Loucy (cell line): ENCODE data around the gene MCM5.

Source experiments
- H2AFZ ChIP-seq: fragments of 200-600 bp; sonication (generic); 2 replicates; pipeline ENCODE4 v1.6.0; 2016; ENCODE audit warnings: antibody characterized with exemption, mild to moderate bottlenecking, low read length, moderate library complexity
- H3F3A ChIP-seq: fragments of 200-600 bp; 2 replicates; pipeline ENCODE4 v1.6.0; 2016; ENCODE audit warnings: antibody characterized with exemption, low read depth, mild to moderate bottlenecking
- H3K27me3 ChIP-seq: fragments of 200-600 bp; sonication (generic); 2 replicates; pipeline ENCODE4 v1.6.1; 2014; ENCODE audit warnings: low read length, mild to moderate bottlenecking; ENCODE audit not compliant: insufficient read depth, poor library complexity, severe bottlenecking
- H3K36me3 ChIP-seq: fragments of 200-600 bp; sonication (generic); 2 replicates; pipeline ENCODE4 v1.6.1; 2016; ENCODE audit warnings: low read length; ENCODE audit not compliant: insufficient read depth
- H3K4me1 ChIP-seq: fragments of 200-600 bp; sonication (generic); 2 replicates; pipeline ENCODE4 v1.5.1; 2014; ENCODE audit warnings: low read length, mild to moderate bottlenecking; ENCODE audit not compliant: insufficient read depth, poor library complexity, severe bottlenecking
- H3K4me2 ChIP-seq: fragments of 200-600 bp; sonication (generic); 2 replicates; pipeline ENCODE4 v1.6.0; 2014; ENCODE audit warnings: antibody characterized with exemption, low read length, low read depth, mild to moderate bottlenecking; ENCODE audit not compliant: poor library complexity, severe bottlenecking
- H3K4me3 ChIP-seq: fragments of 200-600 bp; sonication (generic); 2 replicates; pipeline ENCODE4 v1.5.1; 2014; ENCODE audit warnings: low read length, mild to moderate bottlenecking, mixed read lengths; ENCODE audit not compliant: poor library complexity, severe bottlenecking
- H3K79me2 ChIP-seq: fragments of 200-600 bp; sonication (generic); 2 replicates; pipeline ENCODE4 v1.6.1; 2014; ENCODE audit warnings: low read length; ENCODE audit not compliant: insufficient read depth
- H3K9ac ChIP-seq: fragments of 200-600 bp; sonication (generic); 2 replicates; pipeline ENCODE4 v1.6.0; 2014; ENCODE audit warnings: mild to moderate bottlenecking, low read depth, low read length, moderate library complexity; ENCODE audit not compliant: poor library complexity, severe bottlenecking
- H3K9me2 ChIP-seq: fragments of 200-600 bp; sonication (generic); replicated peaks from 2 replicates; pipeline ENCODE4 v1.6.1; 2016; ENCODE audit warnings: low read depth, low read length, mixed read lengths
- H3K9me3 ChIP-seq: fragments of 200-600 bp; sonication (generic); 2 replicates; pipeline ENCODE4 v1.6.1; 2014; ENCODE audit warnings: mild to moderate bottlenecking, antibody characterized with exemption, low read length, low read depth; ENCODE audit not compliant: insufficient read depth
- H4K20me1 ChIP-seq: fragments of 200-600 bp; sonication (generic); 2 replicates; pipeline ENCODE4 v1.6.0; 2014; ENCODE audit warnings: antibody characterized with exemption, low read length, mild to moderate bottlenecking; ENCODE audit not compliant: insufficient read depth, poor library complexity, severe bottlenecking
- CTCF ChIP-seq: fragments of 200-600 bp; sonication (generic); conservative IDR thresholded peaks from 2 replicates; pipeline ENCODE4 v1.5.1; 2014; ENCODE audit warnings: mild to moderate bottlenecking, antibody characterized with exemption, low read length
- EZH2phosphoT487 ChIP-seq: fragments of 200-600 bp; IDR thresholded peaks from 2 replicates; pipeline ENCODE4 v1.6.1; 2018; ENCODE audit warnings: antibody characterized with exemption, mild to moderate bottlenecking, moderate library complexity, borderline replicate concordance

MCM5 gene

GRCh38 chr22:35443790-35444684, 44.1 kb downstream of the MCM5 start:
- Histone ChIP-seq H3F3A (no peaks in the 10 kb centered on the region), H2AFZ (no peak overlapping the region), H3K4me2 (no peak overlapping the region), H3K9ac (peak overlapping the region; percentile 30), H3K4me1 (peaks cover 9% of the 10 kb centered on the region), H3K9me3 (no peaks in the 10 kb centered on the region), H4K20me1 (no peaks in the 10 kb centered on the region), H3K27me3 (no peaks in the 10 kb centered on the region), H3K4me3 (no peak overlapping the region), H3K79me2 (no peaks in the 10 kb centered on the region), H3K36me3 (peaks cover 6% of the 10 kb centered on the region; the same call in 1 of the 2 replicates), H3K9me2 (no peaks in the 10 kb centered on the region)
- no peak for TF ChIP-seq CTCF
- no peak for TF ChIP-seq EZH2phosphoT487

DNA sequence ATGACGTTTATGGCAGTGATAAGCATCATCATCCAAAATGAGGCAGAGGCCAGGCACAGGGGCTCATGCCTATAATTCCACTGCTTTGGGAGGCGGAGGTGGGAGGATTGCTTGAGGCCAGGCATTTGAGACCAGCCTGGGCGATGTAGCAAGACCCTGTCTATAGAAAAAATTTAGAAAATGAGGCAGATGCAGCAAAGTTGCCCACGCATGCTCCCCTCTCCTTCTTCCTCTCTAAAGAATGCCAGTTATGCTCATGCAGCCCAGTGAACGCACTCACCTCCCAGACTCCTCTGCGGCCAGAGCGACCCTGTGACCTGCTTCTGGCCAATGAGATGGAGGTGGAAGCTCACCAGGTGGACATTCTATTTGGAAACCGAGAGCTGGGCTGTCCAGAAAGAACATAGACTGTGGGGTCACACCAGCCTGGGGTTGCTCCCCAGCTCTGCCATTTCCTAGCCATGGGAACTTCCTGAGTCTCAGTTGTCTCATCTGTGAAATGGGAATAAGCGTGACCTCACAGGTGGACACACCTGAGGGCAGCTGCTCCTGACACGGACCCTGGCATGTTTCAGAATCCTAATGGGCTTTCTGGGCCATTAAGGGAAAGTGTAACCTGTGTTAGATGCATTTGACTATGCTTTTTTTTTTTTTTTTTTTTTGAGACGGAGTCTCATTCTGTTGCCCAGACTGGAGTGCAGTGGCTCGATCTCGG, 44.9 kb downstream of the MCM5 start:
- no peaks in the 10 kb centered on the region for H3K9me2 ChIP-seq
- H4K20me1 ChIP-seq = no peaks in the 10 kb centered on the region
- no peaks in the 10 kb centered on the region for H3K9me3 ChIP-seq
- H3K9ac ChIP-seq = no peak overlapping the region
- H3K27me3 ChIP-seq = no peaks in the 10 kb centered on the region
- TF ChIP-seq EZH2phosphoT487 (no peak), CTCF (no peak)
- H2AFZ ChIP-seq = no peak overlapping the region
- peaks cover 9% of the 10 kb centered on the region for H3K4me1 ChIP-seq
- no peak overlapping the region for H3K4me2 ChIP-seq
- H3K79me2 ChIP-seq = no peaks in the 10 kb centered on the region
- no peak overlapping the region for H3K4me3 ChIP-seq
- peaks cover 6% of the 10 kb centered on the region; the same call in 1 of the 2 replicates for H3K36me3 ChIP-seq
- H3F3A ChIP-seq = no peaks in the 10 kb centered on the region

DNA sequence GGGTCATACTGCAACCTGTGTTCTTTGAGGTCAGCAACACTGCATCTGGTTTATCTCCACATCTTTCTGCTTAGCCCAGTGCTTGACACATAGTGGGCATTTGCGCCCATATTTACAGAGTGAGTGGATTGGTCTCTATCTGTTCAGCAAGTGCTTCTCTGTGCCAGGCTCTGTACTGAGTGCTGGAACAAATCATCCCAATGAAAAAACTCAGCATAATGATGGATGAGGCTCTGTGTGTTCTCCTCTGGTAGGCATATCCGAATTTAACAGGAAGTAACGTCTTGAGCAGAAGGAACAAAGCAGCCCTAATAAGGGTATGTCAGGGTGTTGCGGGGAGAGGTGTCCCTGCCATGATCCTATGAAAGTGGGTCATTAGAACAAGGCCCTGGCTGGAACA, 46.0 kb downstream of the MCM5 start:
- no peak overlapping the region for H2AFZ ChIP-seq
- no peaks in the 10 kb centered on the region for H4K20me1 ChIP-seq
- H3F3A ChIP-seq = no peaks in the 10 kb centered on the region
- peaks cover 13% of the 10 kb centered on the region; the same call in 1 of the 2 replicates for H3K36me3 ChIP-seq
- no peak for TF ChIP-seq CTCF
- no peak for TF ChIP-seq EZH2phosphoT487
- no peaks in the 10 kb centered on the region for H3K9me2 ChIP-seq
- H3K4me2 ChIP-seq = no peak overlapping the region
- no peak overlapping the region for H3K9ac ChIP-seq
- no peaks in the 10 kb centered on the region for H3K27me3 ChIP-seq
- peaks cover 9% of the 10 kb centered on the region for H3K4me1 ChIP-seq
- no peak overlapping the region for H3K4me3 ChIP-seq
- H3K79me2 ChIP-seq = no peaks in the 10 kb centered on the region
- H3K9me3 ChIP-seq = no peaks in the 10 kb centered on the region
